ENCODE data around the gene UBE2E3.

Gene UBE2E3

DNA sequence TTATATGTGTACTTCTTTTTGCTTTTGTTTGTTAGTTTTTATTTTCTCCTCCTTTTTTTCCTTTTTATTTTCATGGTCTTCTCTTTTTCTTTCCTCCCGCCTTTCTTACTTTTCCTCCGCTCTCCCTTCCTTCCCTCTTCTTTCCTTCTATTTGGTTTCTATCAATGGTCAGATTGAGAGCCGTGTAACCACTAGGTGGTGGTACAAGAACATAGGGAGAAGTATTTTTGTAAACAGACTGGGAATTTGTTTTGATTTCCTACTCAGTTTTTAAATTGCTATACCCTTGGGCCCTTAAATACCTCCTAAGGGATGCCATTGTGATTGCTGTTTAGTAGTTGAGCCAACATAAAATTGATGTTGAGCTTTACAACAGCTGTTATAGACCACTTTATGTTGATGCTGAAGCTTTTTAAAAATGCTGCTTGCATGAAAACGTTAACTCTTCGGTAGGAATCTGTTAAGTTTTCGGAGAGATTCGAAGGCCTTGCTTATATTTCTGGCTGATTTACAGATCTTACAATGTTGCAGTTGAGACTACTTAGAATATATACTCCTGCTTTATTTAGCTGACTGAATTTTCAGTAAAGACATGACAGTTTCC, 124.2 kb downstream of the UBE2E3 start (continued):
- TF ChIP-seq, protein P1, sequence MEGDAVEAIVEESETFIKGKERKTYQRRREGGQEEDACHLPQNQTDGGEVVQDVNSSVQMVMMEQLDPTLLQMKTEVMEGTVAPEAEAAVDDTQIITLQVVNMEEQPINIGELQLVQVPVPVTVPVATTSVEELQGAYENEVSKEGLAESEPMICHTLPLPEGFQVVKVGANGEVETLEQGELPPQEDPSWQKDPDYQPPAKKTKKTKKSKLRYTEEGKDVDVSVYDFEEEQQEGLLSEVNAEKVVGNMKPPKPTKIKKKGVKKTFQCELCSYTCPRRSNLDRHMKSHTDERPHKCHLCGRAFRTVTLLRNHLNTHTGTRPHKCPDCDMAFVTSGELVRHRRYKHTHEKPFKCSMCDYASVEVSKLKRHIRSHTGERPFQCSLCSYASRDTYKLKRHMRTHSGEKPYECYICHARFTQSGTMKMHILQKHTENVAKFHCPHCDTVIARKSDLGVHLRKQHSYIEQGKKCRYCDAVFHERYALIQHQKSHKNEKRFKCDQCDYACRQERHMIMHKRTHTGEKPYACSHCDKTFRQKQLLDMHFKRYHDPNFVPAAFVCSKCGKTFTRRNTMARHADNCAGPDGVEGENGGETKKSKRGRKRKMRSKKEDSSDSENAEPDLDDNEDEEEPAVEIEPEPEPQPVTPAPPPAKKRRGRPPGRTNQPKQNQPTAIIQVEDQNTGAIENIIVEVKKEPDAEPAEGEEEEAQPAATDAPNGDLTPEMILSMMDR (tag by site-specific recombination; IDR thresholded peaks at IDR 0.05) = peak; percentile 83

DNA sequence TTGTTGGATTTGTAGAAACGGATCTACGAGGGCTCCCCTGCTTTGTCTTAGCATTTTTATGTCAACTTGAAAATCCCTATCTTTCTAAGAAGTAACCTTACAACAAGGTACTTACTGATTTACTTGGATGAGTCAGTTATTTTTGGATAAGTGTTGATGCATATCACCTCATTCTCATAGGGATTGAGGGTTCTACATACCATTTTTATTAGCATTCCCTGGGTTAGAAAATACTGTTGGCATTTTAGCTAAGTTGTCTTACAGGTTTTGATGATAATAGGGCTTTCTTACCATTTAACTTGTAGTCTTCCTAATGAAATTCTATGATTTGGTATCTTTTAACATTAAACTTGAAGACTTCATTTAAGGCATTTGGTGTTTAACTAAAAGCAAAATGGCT, 125.2 kb downstream of the UBE2E3 start:
- no peak overlapping the region for H3K4me3 ChIP-seq (ENCODE audit: low read depth, low read length)
- H3K36me3 ChIP-seq (ENCODE audit: control insufficient read depth in 2 of 2, insufficient read depth in 1 of 2, low read length in 2 of 2) = no peaks in the 10 kb centered on the region
- peaks cover 3% of the 10 kb centered on the region; the same call in 1 of the 2 replicates for H3K4me1 ChIP-seq (ENCODE audit: control insufficient read depth, insufficient read depth, low read length)
- H3K9me3 ChIP-seq (ENCODE audit: control insufficient read depth, insufficient read depth, low read depth, low read length) = no peaks in the 10 kb centered on the region
- no peak for TF ChIP-seq ZNF629 (tag by site-specific recombination; IDR thresholded peaks at IDR 0.05)
- TF ChIP-seq ZNF768 (tag by site-specific recombination; IDR thresholded peaks at IDR 0.05) = no peak
- no peak for TF ChIP-seq ZNF514 (tag by site-specific recombination; IDR thresholded peaks at IDR 0.05)
- TF ChIP-seq, protein P2, sequence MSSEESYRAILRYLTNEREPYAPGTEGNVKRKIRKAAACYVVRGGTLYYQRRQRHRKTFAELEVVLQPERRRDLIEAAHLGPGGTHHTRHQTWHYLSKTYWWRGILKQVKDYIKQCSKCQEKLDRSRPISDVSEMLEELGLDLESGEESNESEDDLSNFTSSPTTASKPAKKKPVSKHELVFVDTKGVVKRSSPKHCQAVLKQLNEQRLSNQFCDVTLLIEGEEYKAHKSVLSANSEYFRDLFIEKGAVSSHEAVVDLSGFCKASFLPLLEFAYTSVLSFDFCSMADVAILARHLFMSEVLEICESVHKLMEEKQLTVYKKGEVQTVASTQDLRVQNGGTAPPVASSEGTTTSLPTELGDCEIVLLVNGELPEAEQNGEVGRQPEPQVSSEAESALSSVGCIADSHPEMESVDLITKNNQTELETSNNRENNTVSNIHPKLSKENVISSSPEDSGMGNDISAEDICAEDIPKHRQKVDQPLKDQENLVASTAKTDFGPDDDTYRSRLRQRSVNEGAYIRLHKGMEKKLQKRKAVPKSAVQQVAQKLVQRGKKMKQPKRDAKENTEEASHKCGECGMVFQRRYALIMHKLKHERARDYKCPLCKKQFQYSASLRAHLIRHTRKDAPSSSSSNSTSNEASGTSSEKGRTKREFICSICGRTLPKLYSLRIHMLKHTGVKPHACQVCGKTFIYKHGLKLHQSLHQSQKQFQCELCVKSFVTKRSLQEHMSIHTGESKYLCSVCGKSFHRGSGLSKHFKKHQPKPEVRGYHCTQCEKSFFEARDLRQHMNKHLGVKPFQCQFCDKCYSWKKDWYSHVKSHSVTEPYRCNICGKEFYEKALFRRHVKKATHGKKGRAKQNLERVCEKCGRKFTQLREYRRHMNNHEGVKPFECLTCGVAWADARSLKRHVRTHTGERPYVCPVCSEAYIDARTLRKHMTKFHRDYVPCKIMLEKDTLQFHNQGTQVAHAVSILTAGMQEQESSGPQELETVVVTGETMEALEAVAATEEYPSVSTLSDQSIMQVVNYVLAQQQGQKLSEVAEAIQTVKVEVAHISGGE (tag by site-specific recombination; conservative IDR thresholded peaks at IDR 0.05; ENCODE audit: low read depth) = no peak
- no peak for TF ChIP-seq ZNF423 (tag by site-specific recombination; IDR thresholded peaks at IDR 0.05)
- no peak for TF ChIP-seq ZNF211 (tag by site-specific recombination; IDR thresholded peaks at IDR 0.05; ENCODE audit: low read depth)
- no peak for TF ChIP-seq ZNF670 (tag by site-specific recombination; IDR thresholded peaks at IDR 0.05; ENCODE audit: low read depth)
- no peak for TF ChIP-seq ZNF843 (tag by site-specific recombination; IDR thresholded peaks at IDR 0.05)
- no peak for TF ChIP-seq ZNF621 (tag by site-specific recombination; IDR thresholded peaks at IDR 0.05)
- TF ChIP-seq GLI4 (tag by site-specific recombination; IDR thresholded peaks at IDR 0.05) = no peak
- TF ChIP-seq GFI1B (tag by site-specific recombination; IDR thresholded peaks at IDR 0.05) = no peak
- TF ChIP-seq, protein P3, sequence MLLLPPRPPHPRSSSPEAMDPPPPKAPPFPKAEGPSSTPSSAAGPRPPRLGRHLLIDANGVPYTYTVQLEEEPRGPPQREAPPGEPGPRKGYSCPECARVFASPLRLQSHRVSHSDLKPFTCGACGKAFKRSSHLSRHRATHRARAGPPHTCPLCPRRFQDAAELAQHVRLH (tag by site-specific recombination; IDR thresholded peaks at IDR 0.05) = no peak
- no peak for TF ChIP-seq ZNF114 (tag by site-specific recombination; IDR thresholded peaks at IDR 0.05)
- POLR2A ChIA-PET = no interaction called here
- no peak overlapping the region for H3K27ac ChIP-seq (ENCODE audit: extremely low read depth, low read depth, low read length)
- CTCF ChIA-PET = interaction anchor here (0.6 to 4.3 kb wide), 13 partner anchors 10 to 706 kb away, joined by 3 to 29 read pairs (median 4); partner anchors contain the start of gene ITGA4

DNA sequence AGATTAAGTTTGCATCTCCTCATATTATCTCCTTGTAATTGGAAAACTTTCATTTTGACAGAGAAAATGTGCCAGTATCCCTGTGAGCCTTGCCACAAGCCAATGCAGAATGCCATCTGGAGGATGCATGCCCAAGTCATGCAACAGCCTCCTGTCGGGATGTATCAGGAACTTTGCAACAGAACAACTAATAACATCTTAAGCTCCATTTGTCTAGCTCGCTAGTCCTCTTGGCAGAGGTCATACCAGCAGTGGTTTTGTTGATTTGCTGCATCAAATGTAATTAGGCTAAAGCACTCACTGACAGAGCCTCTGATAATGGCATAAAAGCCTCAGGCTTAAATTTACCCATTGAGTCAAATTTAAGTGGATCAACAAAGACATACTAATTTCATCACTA, 125.8 kb downstream of the UBE2E3 start:
- Histone ChIP-seq H3K4me3 (ENCODE audit: low read depth, low read length) (no peak overlapping the region), H3K4me1 (ENCODE audit: control insufficient read depth, insufficient read depth, low read length) (peaks cover 3% of the 10 kb centered on the region; the same call in 1 of the 2 replicates), H3K36me3 (ENCODE audit: control insufficient read depth in 2 of 2, insufficient read depth in 1 of 2, low read length in 2 of 2) (no peaks in the 10 kb centered on the region), H3K9me3 (ENCODE audit: control insufficient read depth, insufficient read depth, low read depth, low read length) (no peaks in the 10 kb centered on the region), H3K27ac (ENCODE audit: extremely low read depth, low read depth, low read length) (no peak overlapping the region)
- TF ChIP-seq ZNF549 (tag by site-specific recombination; IDR thresholded peaks at IDR 0.05) (0 out of 2 replicates have a peak, but pooled peaks have one; percentile 12), ZNF48 (tag by site-specific recombination; IDR thresholded peaks at IDR 0.05) (no peak)
- TF ChIP-seq, protein P4, sequence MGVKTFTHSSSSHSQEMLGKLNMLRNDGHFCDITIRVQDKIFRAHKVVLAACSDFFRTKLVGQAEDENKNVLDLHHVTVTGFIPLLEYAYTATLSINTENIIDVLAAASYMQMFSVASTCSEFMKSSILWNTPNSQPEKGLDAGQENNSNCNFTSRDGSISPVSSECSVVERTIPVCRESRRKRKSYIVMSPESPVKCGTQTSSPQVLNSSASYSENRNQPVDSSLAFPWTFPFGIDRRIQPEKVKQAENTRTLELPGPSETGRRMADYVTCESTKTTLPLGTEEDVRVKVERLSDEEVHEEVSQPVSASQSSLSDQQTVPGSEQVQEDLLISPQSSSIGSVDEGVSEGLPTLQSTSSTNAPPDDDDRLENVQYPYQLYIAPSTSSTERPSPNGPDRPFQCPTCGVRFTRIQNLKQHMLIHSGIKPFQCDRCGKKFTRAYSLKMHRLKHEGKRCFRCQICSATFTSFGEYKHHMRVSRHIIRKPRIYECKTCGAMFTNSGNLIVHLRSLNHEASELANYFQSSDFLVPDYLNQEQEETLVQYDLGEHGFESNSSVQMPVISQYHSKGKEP (tag by site-specific recombination; IDR thresholded peaks at IDR 0.05) = peak; percentile 21; the same call in 1 of the 2 replicates
- ChIA-PET POLR2A (no interaction called here), CTCF (interaction anchor here (0.6 to 4.3 kb wide), 4 partner anchors 25 to 361 kb away, joined by 3 to 29 read pairs (median 8); partner anchors contain the start of gene ITGA4)

All from HEK293 (cell line).